ELF-1 (cell line): ENCODE measurements around the gene HDGF.
"Not testable (repeated sequence)": the region's sequence is repeated elsewhere in the genome, so short reads cannot be mapped to it uniquely, and the experiment has no call there.

Source experiments
- DNase-seq: peaks from one replicate; pipeline ENCODE4 v3.0.0-alpha.2; 2016; ENCODE audit warnings: low read depth, low spot score

HDGF gene

GRCh38 chr1:156767101-156767878, 15.8 kb upstream of the HDGF start, which contains the start of gene PRCC:
Gene PRCC (plus strand): TSS chr1:156767535. CDS start chr1:156767772, 237 bp downstream.
- peak; percentile 100 for DNase-seq

GRCh38 chr1:156766298-156767100, 15.0 kb upstream of the HDGF start:
- no peak for DNase-seq

- no peak for DNase-seq
Measured at GRCh38 chr1:156765666-156766065, 14.2 kb upstream of the HDGF start.

DNA sequence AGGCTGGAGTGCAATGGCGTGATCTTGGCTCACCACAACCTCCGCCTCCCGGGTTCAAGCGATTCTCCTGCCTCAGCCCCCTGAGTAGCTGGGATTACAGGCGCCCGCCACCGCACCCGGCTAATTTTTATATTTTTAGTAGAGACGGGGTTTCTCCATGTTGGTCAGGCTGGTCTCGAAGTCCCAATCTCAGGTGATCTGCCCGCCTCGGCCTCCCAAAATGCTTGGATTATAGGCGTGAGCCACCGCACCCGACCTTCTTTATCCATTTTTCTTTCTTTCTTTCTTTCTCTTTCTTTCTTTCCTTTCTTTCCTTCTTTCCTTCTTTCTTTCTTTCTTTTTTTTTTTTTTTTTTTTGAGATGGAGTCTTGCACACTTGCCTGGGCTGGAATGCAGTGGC, 13.7 kb upstream of the HDGF start:
- DNase-seq = not testable (repeated sequence)

GRCh38 chr1:156760796-156761104, 9.3 kb upstream of the HDGF start:
- DNase-seq = no peak

GRCh38 chr1:156760092-156760795, 8.8 kb upstream of the HDGF start:
- peak; percentile 28 for DNase-seq

DNA sequence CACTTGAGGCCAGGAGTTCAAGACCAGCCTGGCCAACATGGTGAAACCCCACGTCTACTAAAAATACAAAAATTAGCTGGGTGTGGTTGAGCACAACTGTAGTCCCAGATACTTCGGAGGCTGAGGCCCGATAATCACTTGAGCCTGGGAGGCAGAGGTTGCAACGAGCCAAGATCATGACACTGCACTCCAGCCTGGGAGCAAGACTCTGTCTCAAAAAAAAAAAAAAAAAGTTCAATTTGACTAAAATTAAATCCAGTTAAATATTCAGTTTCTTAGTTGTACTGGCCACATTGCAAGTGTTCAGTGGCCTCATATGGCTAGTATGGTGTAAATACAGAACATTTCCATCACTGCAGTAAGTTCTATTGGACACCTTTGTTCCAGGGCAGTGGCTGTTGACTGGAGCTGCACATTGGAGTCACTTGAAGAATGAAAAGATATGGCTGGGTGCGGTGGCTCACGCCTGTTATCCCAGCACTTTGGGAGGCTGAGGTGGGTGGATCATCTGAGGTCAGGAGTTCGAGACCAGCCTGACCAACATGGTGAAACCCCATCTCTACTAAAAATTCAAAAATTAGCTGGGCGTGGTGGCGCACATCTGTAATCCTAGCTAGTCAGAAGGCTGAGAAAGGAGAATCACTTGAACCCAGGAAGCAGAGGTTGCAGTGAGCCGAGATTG, 6.2 kb upstream of the HDGF start:
- DNase-seq = not testable (repeated sequence)

DNA sequence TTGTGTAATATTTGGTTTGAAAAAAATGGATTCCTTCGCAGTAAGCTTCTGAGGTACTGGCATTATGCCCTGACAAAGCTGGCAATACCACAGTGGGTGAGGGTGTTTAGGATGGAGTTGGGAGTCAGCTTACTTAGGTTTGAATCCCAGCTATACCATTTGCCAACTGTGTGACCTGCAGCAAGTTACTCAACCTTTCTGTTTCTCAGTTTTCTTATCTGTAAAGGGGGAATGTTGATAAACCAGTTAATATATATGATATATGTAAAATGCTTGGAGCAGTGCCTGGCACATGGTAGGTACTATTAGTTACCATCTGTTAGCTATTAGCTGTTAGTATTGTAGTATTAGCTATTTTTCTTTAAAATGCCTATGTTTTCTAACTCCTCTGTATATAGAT, 4.9 kb upstream of the HDGF start:
- DNase-seq = no peak

- no peak for DNase-seq
Measured at GRCh38 chr1:156755527-156755950, 4.1 kb upstream of the HDGF start.

GRCh38 chr1:156754219-156754618, 2.7 kb upstream of the HDGF start:
- DNase-seq = no peak

GRCh38 chr1:156752843-156753482, 1.5 kb upstream of the HDGF start:
- no peak for DNase-seq

DNA sequence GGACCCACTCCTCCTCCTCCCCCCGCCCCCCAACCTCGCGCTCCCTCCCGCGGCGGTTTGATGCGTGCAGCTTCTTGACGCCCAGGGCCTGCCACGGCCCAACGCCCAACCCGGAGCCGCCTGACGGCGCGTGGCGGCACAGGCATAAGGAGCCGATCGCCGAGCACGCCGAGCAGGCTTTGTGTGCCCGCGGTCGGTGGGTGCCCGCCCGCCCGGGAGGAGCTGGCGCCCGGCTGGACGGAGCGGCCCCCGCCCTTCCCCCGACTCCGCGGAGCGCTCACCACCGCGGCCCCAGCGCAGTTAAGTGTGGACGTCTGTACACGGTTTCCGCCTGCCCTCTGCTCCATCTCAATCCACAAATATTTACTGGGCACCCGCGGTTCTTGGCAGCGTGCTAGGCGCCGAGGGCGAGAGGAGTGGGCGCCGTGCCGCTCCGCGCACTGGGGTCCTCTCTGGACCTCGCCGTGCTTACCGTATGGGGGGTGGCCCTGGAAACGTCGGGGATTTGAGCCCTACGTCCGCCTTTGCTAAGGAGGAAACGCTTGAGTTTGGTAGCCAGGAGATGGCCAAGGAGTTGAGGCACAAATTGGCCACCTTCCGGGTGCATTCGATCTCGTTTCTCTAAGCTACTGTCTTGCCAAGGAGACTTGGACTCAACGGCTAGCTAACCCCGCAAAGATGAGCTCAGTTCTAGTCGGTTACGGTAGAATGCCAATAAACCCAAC, 444 bp upstream of the HDGF start:
- DNase-seq = peak; percentile 91

DNA sequence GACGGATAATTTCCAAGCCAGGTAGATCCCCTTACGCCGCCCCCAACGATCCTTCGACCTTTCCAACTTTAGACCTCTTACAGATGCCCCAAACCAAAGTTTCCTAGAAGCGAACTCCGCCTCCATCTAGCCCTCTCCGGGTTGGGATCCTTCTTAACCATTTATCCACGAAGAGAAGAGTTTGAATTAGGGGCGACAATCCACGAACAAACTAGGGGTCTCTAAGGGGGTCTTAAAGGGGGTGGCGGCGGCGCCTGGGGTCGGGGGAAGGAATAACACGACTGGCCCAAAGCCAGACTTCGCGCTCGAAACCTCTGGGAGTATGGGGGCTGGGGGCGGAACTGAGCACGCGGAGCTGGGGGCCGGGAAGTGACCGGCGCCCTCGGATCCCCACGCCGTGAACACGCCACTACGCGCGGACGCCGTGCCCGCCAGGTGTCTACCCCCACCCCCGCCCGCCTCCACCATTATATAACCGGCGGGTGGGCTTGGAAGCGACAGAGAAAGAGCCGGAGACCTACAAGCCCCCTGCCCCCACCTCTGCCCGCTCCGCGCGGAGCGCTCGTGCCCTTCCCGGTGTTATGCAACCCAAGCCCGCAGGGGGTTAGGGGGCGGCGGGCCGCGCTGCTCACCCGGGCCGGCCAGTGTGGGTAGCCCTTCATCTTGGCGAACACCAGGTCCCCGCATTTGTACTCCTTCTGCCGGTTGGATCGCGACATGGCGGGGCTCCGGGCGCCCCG, 594 bp downstream of the HDGF start:
- peak; percentile 61 for DNase-seq

- peak; percentile 51 for DNase-seq
Measured at GRCh38 chr1:156750191-156750672, 1.2 kb downstream of the HDGF start.

GRCh38 chr1:156749419-156750118, 1.9 kb downstream of the HDGF start:
- peak; percentile 17 for DNase-seq

GRCh38 chr1:156748670-156749418, 2.6 kb downstream of the HDGF start:
- peak; percentile 36 for DNase-seq

DNA sequence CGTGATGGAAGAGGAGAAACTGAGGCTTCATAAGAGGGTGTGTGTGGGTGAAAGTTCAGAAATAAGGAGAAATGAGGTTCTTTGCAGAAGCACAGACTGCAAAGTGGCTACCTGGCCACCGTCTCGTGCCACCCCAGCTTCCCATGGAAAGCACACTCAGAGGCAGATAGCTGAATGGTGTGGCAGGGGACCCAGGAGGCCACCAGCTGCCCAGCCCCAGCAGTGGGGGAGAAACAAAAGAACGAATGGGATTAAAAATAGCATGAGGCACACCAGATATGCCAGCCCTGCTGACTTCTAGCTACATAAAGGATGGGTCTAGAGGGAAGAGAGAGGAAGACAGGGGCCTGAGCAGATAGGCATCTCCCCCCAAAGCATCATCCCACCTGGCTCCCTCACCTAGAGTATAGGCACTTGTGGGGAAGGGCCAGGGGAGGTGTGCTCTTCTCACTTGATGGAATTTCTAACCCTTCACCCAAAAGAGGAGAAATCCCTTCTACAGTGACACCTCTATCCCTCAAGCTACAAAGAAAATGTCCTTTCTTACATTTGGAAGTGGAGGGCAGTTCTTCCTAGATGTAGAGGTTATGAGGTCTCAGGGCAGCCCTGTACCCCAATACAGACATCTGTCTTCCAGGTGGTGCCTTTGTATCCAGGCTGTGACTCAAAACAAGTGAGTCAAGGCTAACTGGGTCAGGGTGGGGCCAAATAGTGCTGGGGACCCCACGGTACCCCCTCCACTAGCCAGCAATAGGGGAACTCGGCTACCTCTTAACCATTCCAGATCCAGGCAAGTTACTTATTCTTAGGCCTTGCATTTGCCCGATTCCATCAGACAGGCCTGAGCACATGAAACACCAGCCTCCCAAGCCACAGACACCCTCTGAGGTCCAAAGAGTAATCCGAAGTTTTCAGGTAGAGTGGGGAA, 3.5 kb downstream of the HDGF start:
- no peak for DNase-seq
